Astrocyte of the cerebellum (primary cell): ENCODE data around the gene OTX2.

ENCODE experiments used
- DNase-seq: peaks from one replicate; pipeline ENCODE4 v3.0.0-alpha.2; 2011; ENCODE audit warnings: low read depth
- H3K4me3 ChIP-seq: 2 replicates; pipeline ENCODE4 v1.5.1; 2011; ENCODE audit warnings: mild to moderate bottlenecking, low read depth, low read length, moderate library complexity
- CTCF ChIP-seq: IDR thresholded peaks from 2 replicates; pipeline ENCODE4 v1.5.1; 2012; ENCODE audit warnings: low read length, low read depth, moderate library complexity, mild to moderate bottlenecking; ENCODE audit errors: missing control alignments
- in situ Hi-C: cut with HindIII; loops from 2 replicates; pipeline ENCODE4 v1.10.0; 2017; ENCODE audit warnings: low sequenced_read_pairs

Gene OTX2

GRCh38 chr14:56796259-56796658 is 14.0 kb downstream of the OTX2 start:
- DNase-seq: no peak
- in situ Hi-C loops: no loop called here
- no peak overlapping the region for H3K4me3 ChIP-seq
- no peak for TF ChIP-seq CTCF

- no peak overlapping the region for H3K4me3 ChIP-seq
- no peak for DNase-seq
- TF ChIP-seq CTCF: no peak
- in situ Hi-C loops: no loop called here
These were observed 15.0 kb downstream of the OTX2 start for GRCh38 chr14:56795284-56795622.

- in situ Hi-C loops: no loop called here
- DNase-seq: no peak
- H3K4me3 ChIP-seq: no peak overlapping the region
- TF ChIP-seq CTCF: no peak
These were observed 15.6 kb downstream of the OTX2 start for GRCh38 chr14:56794557-56795283.

- DNase-seq: no peak
- no peak for TF ChIP-seq CTCF
- no peak overlapping the region for H3K4me3 ChIP-seq
- in situ Hi-C loops: no loop called here
These were observed 16.2 kb downstream of the OTX2 start for GRCh38 chr14:56794088-56794556.

- in situ Hi-C loops: no loop called here
- no peak overlapping the region for H3K4me3 ChIP-seq
- no peak for TF ChIP-seq CTCF
- no peak for DNase-seq
These were observed 20.3 kb downstream of the OTX2 start for GRCh38 chr14:56789955-56790354.

- in situ Hi-C loops: no loop called here
- no peak overlapping the region for H3K4me3 ChIP-seq
- DNase-seq: no peak
- no peak for TF ChIP-seq CTCF
These were observed 22.7 kb downstream of the OTX2 start for GRCh38 chr14:56787530-56787929.
